ENCODE data around the gene CTCFL.

CTCFL gene

DNA sequence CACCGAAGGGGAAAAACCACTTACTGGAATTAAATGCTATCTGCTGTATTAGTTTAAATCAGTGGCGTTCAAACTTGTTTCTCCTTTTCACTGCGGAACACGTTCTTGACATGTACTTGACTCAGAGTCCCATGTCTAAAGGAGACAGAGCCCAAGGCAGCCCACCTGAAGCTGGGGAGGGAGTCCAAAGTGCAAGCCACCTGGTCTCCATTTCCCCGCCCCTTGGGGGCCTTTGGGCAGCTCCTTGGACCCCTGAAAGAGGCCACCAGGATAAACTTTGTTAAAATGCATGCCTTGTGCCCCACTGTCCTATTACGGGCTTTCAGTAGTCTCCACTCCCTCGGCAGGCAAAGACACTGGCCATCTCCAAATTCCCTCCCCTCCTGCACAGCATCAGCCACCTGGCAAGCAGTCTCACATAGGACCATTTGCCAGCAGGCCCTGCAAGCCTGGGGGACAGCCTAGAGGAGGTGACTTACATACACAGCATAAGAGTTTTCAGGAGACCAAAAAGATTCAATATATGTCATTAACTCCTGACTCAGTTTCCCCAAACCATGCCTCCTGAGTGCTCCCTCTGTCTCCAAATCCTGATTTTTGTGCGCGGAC, 42.6 kb upstream of the CTCFL start:
- TF ChIP-seq SIN3A (IDR thresholded peaks at IDR 0.05; ENCODE audit: borderline replicate concordance, insufficient read depth, low read length) (no peak), TAF1 (IDR thresholded peaks at IDR 0.05; ENCODE audit: borderline replicate concordance, insufficient read depth, low read length) (no peak), FOXP2 (optimal IDR thresholded peaks at IDR 0.05; ENCODE audit: borderline replicate concordance, extremely low read depth, extremely low read length, insufficient read depth) (no peak), POLR2AphosphoS5 (IDR thresholded peaks at IDR 0.05; ENCODE audit: low read depth, low read length) (no peak)
- TF ChIP-seq, protein P1, sequence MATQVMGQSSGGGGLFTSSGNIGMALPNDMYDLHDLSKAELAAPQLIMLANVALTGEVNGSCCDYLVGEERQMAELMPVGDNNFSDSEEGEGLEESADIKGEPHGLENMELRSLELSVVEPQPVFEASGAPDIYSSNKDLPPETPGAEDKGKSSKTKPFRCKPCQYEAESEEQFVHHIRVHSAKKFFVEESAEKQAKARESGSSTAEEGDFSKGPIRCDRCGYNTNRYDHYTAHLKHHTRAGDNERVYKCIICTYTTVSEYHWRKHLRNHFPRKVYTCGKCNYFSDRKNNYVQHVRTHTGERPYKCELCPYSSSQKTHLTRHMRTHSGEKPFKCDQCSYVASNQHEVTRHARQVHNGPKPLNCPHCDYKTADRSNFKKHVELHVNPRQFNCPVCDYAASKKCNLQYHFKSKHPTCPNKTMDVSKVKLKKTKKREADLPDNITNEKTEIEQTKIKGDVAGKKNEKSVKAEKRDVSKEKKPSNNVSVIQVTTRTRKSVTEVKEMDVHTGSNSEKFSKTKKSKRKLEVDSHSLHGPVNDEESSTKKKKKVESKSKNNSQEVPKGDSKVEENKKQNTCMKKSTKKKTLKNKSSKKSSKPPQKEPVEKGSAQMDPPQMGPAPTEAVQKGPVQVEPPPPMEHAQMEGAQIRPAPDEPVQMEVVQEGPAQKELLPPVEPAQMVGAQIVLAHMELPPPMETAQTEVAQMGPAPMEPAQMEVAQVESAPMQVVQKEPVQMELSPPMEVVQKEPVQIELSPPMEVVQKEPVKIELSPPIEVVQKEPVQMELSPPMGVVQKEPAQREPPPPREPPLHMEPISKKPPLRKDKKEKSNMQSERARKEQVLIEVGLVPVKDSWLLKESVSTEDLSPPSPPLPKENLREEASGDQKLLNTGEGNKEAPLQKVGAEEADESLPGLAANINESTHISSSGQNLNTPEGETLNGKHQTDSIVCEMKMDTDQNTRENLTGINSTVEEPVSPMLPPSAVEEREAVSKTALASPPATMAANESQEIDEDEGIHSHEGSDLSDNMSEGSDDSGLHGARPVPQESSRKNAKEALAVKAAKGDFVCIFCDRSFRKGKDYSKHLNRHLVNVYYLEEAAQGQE (IDR thresholded peaks at IDR 0.05; ENCODE audit: insufficient read depth in 1 of 2, low read depth in 2 of 2, low read length in 2 of 2), result no peak

DNA sequence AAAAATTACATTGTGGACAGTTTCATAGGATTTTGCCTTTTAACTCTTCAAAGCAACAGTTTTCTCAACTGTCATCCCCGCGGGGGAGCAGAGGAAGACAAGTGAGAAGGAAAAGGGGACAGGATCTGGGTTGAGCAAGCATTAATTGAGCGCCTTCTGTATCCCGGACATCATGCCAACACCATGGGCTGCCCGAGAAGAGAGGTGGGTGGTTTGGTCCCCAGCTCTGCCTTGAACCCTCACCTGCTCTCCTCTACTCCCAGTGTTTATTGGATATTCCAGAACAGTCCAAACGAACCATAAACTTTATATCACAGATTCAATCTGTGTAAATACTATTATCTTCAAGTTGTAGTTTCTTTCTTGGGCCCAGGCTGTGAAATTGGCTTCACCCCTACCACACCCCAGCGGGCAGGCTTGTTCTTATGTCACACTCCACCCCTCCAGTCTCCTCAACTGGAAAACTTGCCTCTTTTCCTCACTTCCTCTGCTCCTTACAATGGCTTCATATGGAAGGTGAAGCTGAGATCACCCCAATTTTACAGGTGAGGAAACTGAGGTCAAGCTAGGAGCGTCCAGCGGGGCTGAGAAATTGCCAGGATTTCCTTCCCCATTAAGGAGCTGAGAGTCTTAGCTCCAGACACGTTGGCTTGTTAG, 42.0 kb upstream of the CTCFL start:
- TF ChIP-seq SIN3A (IDR thresholded peaks at IDR 0.05; ENCODE audit: borderline replicate concordance, insufficient read depth, low read length) (no peak), POLR2AphosphoS5 (IDR thresholded peaks at IDR 0.05; ENCODE audit: low read depth, low read length) (no peak), FOXP2 (optimal IDR thresholded peaks at IDR 0.05; ENCODE audit: borderline replicate concordance, extremely low read depth, extremely low read length, insufficient read depth) (no peak), TAF1 (IDR thresholded peaks at IDR 0.05; ENCODE audit: borderline replicate concordance, insufficient read depth, low read length) (no peak)
- TF ChIP-seq, protein P1 (IDR thresholded peaks at IDR 0.05; ENCODE audit: insufficient read depth in 1 of 2, low read depth in 2 of 2, low read length in 2 of 2), result no peak

DNA sequence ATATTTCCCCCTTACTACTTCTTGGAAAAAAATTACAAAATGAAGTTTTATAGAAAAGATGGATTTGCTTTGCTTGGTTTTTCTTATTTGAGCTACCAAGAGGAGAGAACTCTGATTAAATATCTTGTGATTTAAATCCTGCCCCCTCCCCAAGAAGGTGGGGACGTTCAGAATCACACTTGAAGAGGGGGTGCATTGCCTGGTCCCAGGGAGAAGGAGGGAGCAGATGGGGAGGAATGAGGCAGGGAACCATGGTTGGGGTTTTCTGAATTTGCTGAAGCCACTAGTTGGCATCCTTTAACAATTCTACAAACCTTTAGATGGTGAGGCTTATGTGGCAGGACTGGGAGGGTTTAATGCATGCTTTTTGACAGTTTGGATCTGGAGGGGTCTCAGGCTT, 41.5 kb upstream of the CTCFL start:
- TF ChIP-seq FOXP2 (optimal IDR thresholded peaks at IDR 0.05; ENCODE audit: borderline replicate concordance, extremely low read depth, extremely low read length, insufficient read depth) (no peak), POLR2AphosphoS5 (IDR thresholded peaks at IDR 0.05; ENCODE audit: low read depth, low read length) (no peak), SIN3A (IDR thresholded peaks at IDR 0.05; ENCODE audit: borderline replicate concordance, insufficient read depth, low read length) (no peak), TAF1 (IDR thresholded peaks at IDR 0.05; ENCODE audit: borderline replicate concordance, insufficient read depth, low read length) (no peak)
- TF ChIP-seq, protein P1 (IDR thresholded peaks at IDR 0.05; ENCODE audit: insufficient read depth in 1 of 2, low read depth in 2 of 2, low read length in 2 of 2), result no peak

DNA sequence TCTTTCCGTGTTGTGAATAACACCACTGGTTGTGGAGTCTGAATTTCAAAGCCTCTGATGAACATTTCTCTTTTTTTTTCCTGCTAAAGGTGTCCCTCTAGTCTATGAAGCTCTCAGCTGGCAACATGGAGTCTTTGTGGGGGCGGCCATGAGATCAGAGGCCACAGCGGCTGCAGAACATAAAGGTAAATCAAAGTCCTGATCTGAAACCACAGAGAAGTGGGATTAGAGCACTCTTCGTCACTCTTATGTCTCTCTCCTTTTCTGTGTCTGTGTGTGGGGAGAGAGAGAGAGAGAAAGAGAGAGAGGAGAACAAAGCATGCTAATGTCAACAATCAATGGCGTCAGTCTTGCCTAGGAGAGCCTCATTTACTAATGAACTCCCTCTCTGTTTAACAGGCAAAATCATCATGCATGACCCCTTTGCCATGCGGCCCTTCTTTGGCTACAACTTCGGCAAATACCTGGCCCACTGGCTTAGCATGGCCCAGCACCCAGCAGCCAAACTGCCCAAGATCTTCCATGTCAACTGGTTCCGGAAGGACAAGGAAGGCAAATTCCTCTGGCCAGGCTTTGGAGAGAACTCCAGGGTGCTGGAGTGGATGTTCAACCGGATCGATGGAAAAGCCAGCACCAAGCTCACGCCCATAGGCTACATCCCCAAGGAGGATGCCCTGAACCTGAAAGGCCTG, 40.2 kb upstream of the CTCFL start:
- TF ChIP-seq SIN3A (IDR thresholded peaks at IDR 0.05; ENCODE audit: borderline replicate concordance, insufficient read depth, low read length) (no peak), TAF1 (IDR thresholded peaks at IDR 0.05; ENCODE audit: borderline replicate concordance, insufficient read depth, low read length) (no peak), FOXP2 (optimal IDR thresholded peaks at IDR 0.05; ENCODE audit: borderline replicate concordance, extremely low read depth, extremely low read length, insufficient read depth) (no peak), POLR2AphosphoS5 (IDR thresholded peaks at IDR 0.05; ENCODE audit: low read depth, low read length) (no peak)
- TF ChIP-seq, protein P1 (IDR thresholded peaks at IDR 0.05; ENCODE audit: insufficient read depth in 1 of 2, low read depth in 2 of 2, low read length in 2 of 2), result no peak

Data from PFSK-1 (cell line).